ENCODE measurements around the gene SMG7.

SMG7 gene

GRCh38 chr1:183586455-183586854, 114.2 kb downstream of the SMG7 start:
- no peaks in the 10 kb centered on the region for H3K9me2 ChIP-seq (ENCODE audit: low read depth, low read length)
- no peak overlapping the region for H3K27ac ChIP-seq (ENCODE audit: low read depth, low read length, poor library complexity, severe bottlenecking)
- no peaks in the 10 kb centered on the region for H3K9me3 ChIP-seq (ENCODE audit: low read length)
- no peak overlapping the region for H2AFZ ChIP-seq (ENCODE audit: low read length)
- no peaks in the 10 kb centered on the region for H3K79me2 ChIP-seq (ENCODE audit: insufficient read depth, low read length)
- no peaks in the 10 kb centered on the region for H4K20me1 ChIP-seq (ENCODE audit: insufficient read depth, low read length)
- TF ChIP-seq CTCF (IDR thresholded peaks at IDR 0.05; ENCODE audit: low read length), result no peak
- TF ChIP-seq EZH2 (IDR thresholded peaks at IDR 0.05; ENCODE audit: borderline replicate concordance, low read length), result no peak
- H3F3A ChIP-seq (ENCODE audit: insufficient read depth, low read length), result no peaks in the 10 kb centered on the region
- no peaks in the 10 kb centered on the region for H3K27me3 ChIP-seq (ENCODE audit: insufficient read depth, low read length)
- no peaks in the 10 kb centered on the region for H3K36me3 ChIP-seq (ENCODE audit: insufficient read depth, low read length)
- no peak overlapping the region for H3K4me2 ChIP-seq (ENCODE audit: low read length)
- no peak overlapping the region for H3K4me3 ChIP-seq (ENCODE audit: low read depth, low read length, poor library complexity, severe bottlenecking)
- no peak overlapping the region for H3K9ac ChIP-seq (ENCODE audit: low read length)
- H3K4me1 ChIP-seq (ENCODE audit: insufficient read depth, low read length, severe bottlenecking), result peaks cover 6% of the 10 kb centered on the region

DNA sequence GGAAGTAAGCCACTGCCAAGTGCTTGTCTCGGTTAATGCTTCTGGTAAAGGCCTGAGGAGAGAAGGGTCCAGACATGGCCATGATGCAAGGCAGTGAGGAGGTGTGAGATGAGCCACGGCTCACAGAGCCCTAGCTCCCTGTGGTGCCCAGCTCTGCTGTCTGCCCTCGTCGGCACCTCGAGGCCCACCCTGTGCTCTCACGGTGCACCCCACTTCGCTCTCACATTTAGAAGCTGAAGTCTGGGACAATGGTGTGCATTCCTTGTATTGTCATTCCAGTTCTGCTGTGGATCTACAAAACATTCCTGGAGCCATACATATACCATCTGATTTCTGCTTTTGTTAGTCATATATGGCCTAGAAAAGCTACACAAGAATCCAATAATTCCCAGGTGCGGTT, 114.6 kb downstream of the SMG7 start:
- Histone ChIP-seq H3K4me2 (ENCODE audit: low read length) (no peak overlapping the region), H3K36me3 (ENCODE audit: insufficient read depth, low read length) (no peaks in the 10 kb centered on the region), H3K4me1 (ENCODE audit: insufficient read depth, low read length, severe bottlenecking) (peaks cover 6% of the 10 kb centered on the region), H3F3A (ENCODE audit: insufficient read depth, low read length) (no peaks in the 10 kb centered on the region), H2AFZ (ENCODE audit: low read length) (no peak overlapping the region), H4K20me1 (ENCODE audit: insufficient read depth, low read length) (no peaks in the 10 kb centered on the region), H3K27ac (ENCODE audit: low read depth, low read length, poor library complexity, severe bottlenecking) (no peak overlapping the region), H3K9me3 (ENCODE audit: low read length) (no peaks in the 10 kb centered on the region), H3K9ac (ENCODE audit: low read length) (no peak overlapping the region), H3K4me3 (ENCODE audit: low read depth, low read length, poor library complexity, severe bottlenecking) (no peak overlapping the region), H3K27me3 (ENCODE audit: insufficient read depth, low read length) (no peaks in the 10 kb centered on the region), H3K9me2 (ENCODE audit: low read depth, low read length) (no peaks in the 10 kb centered on the region), H3K79me2 (ENCODE audit: insufficient read depth, low read length) (no peaks in the 10 kb centered on the region)
- no peak for TF ChIP-seq EZH2 (IDR thresholded peaks at IDR 0.05; ENCODE audit: borderline replicate concordance, low read length)
- TF ChIP-seq CTCF (IDR thresholded peaks at IDR 0.05; ENCODE audit: low read length), result no peak

- Histone ChIP-seq H3K9me2 (ENCODE audit: low read depth, low read length) (no peaks in the 10 kb centered on the region), H3K27me3 (ENCODE audit: insufficient read depth, low read length) (no peaks in the 10 kb centered on the region), H3K4me2 (ENCODE audit: low read length) (no peak overlapping the region), H3F3A (ENCODE audit: insufficient read depth, low read length) (no peaks in the 10 kb centered on the region), H4K20me1 (ENCODE audit: insufficient read depth, low read length) (no peaks in the 10 kb centered on the region), H3K9ac (ENCODE audit: low read length) (no peak overlapping the region), H3K9me3 (ENCODE audit: low read length) (no peaks in the 10 kb centered on the region), H2AFZ (ENCODE audit: low read length) (no peak overlapping the region), H3K36me3 (ENCODE audit: insufficient read depth, low read length) (no peaks in the 10 kb centered on the region), H3K79me2 (ENCODE audit: insufficient read depth, low read length) (no peaks in the 10 kb centered on the region), H3K4me3 (ENCODE audit: low read depth, low read length, poor library complexity, severe bottlenecking) (no peak overlapping the region), H3K27ac (ENCODE audit: low read depth, low read length, poor library complexity, severe bottlenecking) (no peak overlapping the region), H3K4me1 (ENCODE audit: insufficient read depth, low read length, severe bottlenecking) (peaks cover 6% of the 10 kb centered on the region)
- TF ChIP-seq EZH2 (IDR thresholded peaks at IDR 0.05; ENCODE audit: borderline replicate concordance, low read length), result no peak
- no peak for TF ChIP-seq CTCF (IDR thresholded peaks at IDR 0.05; ENCODE audit: low read length)
Measured at GRCh38 chr1:183588827-183589226, 116.5 kb downstream of the SMG7 start.
